Activated T-cell treated with anti-CD3 and anti-CD28 coated beads, Interleukin-2, amount 50 U/mL, for 24 hours (primary cell): ENCODE data around the gene TMEM94.

Source experiments
- DNase-seq: peaks from one replicate; pipeline ENCODE4 v3.0.0-alpha.2; 2020
- H3K27ac Mint-ChIP-seq: 2 replicates; pipeline ENCODE4 v1.8.0; 2020; ENCODE audit warnings: mild to moderate bottlenecking, mixed read lengths
- H3K27me3 Mint-ChIP-seq: 2 replicates; pipeline ENCODE4 v1.8.0; 2020; ENCODE audit warnings: mixed read lengths
- H3K36me3 Mint-ChIP-seq: 2 replicates; pipeline ENCODE4 v1.8.0; 2020; ENCODE audit warnings: low read depth, mixed read lengths
- H3K4me1 Mint-ChIP-seq: 2 replicates; pipeline ENCODE4 v1.8.0; 2020; ENCODE audit warnings: low read depth, mixed read lengths
- H3K4me3 Mint-ChIP-seq: 2 replicates; pipeline ENCODE4 v1.8.0; 2020; ENCODE audit warnings: mild to moderate bottlenecking, moderate library complexity, mixed read lengths
- H3K9me3 Mint-ChIP-seq: 2 replicates; pipeline ENCODE4 v1.8.0; 2020; ENCODE audit warnings: mixed read lengths

Gene TMEM94

DNA sequence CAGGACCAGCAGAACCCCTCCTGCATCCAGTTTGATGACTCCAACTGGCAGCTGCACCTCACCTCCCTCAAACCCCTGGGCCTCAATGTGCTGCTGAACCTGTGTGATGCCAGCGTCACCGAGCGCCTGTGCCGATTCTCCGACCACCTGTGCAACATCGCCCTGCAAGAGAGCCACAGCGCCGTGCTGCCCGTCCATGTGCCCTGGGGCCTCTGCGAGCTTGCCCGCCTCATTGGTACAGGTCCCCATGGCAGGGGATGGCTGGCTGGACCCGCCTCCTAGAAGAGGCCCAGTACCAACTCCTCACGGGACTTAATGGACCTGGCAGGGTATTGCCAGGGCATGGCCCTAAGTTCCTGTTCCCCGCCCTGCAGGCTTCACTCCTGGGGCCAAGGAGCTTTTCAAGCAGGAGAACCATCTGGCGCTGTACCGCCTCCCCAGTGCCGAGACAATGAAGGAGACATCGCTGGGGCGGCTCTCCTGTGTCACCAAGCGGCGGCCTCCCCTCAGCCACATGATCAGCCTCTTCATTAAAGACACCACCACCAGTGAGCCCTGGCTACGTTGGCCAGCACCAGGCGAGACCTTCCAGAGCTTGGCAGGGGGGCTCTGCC, 36.2 kb downstream of the TMEM94 start:
- peaks cover 52% of the 10 kb centered on the region for H3K36me3 Mint-ChIP-seq
- no peaks in the 10 kb centered on the region for H3K27me3 Mint-ChIP-seq
- H3K4me1 Mint-ChIP-seq: peaks cover 12% of the 10 kb centered on the region
- no peak overlapping the region for H3K4me3 Mint-ChIP-seq
- H3K9me3 Mint-ChIP-seq: no peaks in the 10 kb centered on the region
- no peak for DNase-seq
- H3K27ac Mint-ChIP-seq: no peak overlapping the region

DNA sequence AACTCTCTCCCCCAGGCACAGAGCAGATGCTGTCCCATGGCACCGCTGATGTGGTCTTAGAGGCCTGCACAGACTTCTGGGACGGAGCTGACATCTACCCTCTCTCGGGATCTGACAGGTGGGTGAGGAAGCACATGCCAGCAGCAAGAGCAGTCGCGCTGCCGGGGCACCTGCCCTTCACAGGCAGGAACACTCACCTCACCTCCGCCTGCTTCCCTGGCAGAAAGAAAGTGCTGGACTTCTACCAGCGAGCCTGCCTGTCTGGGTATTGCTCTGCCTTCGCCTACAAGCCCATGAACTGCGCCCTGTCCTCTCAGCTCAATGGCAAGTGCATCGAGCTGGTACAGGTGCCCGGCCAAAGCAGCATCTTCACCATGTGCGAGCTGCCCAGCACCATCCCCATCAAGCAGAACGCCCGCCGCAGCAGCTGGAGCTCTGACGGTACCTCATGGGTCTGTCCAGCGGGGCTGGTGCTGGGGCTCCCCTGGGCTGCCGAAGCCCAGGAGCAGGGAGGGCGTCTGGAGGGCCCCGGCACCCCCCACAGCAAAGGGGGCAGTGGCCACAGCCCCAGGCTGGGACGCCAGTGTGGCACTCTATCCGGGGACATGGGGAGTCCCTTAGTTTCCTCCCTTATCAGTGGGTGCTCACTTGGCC, 37.2 kb downstream of the TMEM94 start:
- peaks cover 5% of the 10 kb centered on the region for H3K4me1 Mint-ChIP-seq
- no peak for DNase-seq
- peaks cover 61% of the 10 kb centered on the region for H3K36me3 Mint-ChIP-seq
- H3K27ac Mint-ChIP-seq: no peak overlapping the region
- no peaks in the 10 kb centered on the region for H3K27me3 Mint-ChIP-seq
- no peak overlapping the region for H3K4me3 Mint-ChIP-seq
- no peaks in the 10 kb centered on the region for H3K9me3 Mint-ChIP-seq

- Mint-ChIP-seq H3K36me3 (peaks cover 69% of the 10 kb centered on the region), H3K4me1 (peaks cover 4% of the 10 kb centered on the region), H3K27ac (peak overlapping the region; percentile 57)
Measured at GRCh38 chr17:75494326-75494877, 38.0 kb downstream of the TMEM94 start.

GRCh38 chr17:75496005-75496404, 39.6 kb downstream of the TMEM94 start:
- Mint-ChIP-seq H3K27ac (no peak overlapping the region), H3K9me3 (no peaks in the 10 kb centered on the region), H3K4me1 (peaks cover 4% of the 10 kb centered on the region), H3K36me3 (peaks cover 76% of the 10 kb centered on the region), H3K4me3 (no peak overlapping the region), H3K27me3 (no peaks in the 10 kb centered on the region)
- DNase-seq: no peak

More at GRCh38 chr17:75494326-75494877, 38.0 kb downstream of the TMEM94 start:
- no peaks in the 10 kb centered on the region for H3K27me3 Mint-ChIP-seq
- no peaks in the 10 kb centered on the region for H3K9me3 Mint-ChIP-seq
- H3K4me3 Mint-ChIP-seq: no peak overlapping the region
- DNase-seq: no peak

DNA sequence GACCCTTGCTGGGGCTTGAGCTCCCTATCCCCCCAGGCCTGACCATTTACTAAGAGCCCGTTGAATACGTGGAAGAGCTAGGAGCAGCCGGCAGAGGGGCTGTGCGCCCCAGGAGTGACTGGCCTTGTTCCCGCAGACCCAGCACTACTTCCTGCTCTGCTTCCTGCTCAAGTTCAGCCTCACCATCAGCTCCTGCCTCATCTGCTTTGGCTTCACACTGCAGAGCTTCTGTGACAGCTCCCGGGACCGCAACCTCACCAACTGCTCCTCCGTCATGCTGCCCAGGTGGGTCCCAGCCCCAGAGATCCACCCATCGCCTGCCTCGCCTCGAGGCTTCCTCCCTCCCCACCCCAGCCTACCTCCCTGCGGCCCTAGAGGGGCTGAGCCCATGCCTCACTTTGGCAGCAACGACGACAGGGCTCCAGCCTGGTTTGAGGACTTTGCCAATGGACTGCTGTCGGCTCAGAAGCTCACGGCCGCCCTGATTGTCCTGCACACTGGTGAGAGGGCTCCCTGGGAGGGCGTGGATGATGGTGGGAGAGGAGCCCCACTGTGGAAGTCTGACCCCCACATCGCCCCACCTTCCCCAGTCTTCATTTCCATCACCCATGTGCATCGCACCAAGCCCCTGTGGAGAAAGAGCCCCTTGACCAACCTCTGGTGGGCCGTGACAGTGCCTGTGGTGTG, 41.7 kb downstream of the TMEM94 start:
- Mint-ChIP-seq H3K9me3 (no peaks in the 10 kb centered on the region), H3K36me3 (peaks cover 62% of the 10 kb centered on the region), H3K4me3 (no peak overlapping the region), H3K27ac (peak overlapping the region; percentile 18), H3K4me1 (peaks cover 4% of the 10 kb centered on the region), H3K27me3 (no peaks in the 10 kb centered on the region)
- DNase-seq: no peak

- no peak for DNase-seq
- Mint-ChIP-seq H3K27ac (no peak overlapping the region), H3K36me3 (peaks cover 56% of the 10 kb centered on the region), H3K4me3 (no peak overlapping the region), H3K9me3 (no peaks in the 10 kb centered on the region), H3K27me3 (no peaks in the 10 kb centered on the region), H3K4me1 (peaks cover 4% of the 10 kb centered on the region)
Measured at GRCh38 chr17:75498726-75499213, 42.3 kb downstream of the TMEM94 start.

- DNase-seq: no peak
- Mint-ChIP-seq H3K36me3 (peaks cover 54% of the 10 kb centered on the region), H3K9me3 (no peaks in the 10 kb centered on the region), H3K27me3 (no peaks in the 10 kb centered on the region), H3K4me3 (no peak overlapping the region), H3K27ac (no peak overlapping the region), H3K4me1 (peaks cover 4% of the 10 kb centered on the region)
Measured at GRCh38 chr17:75499313-75500022, 43.0 kb downstream of the TMEM94 start.

GRCh38 chr17:75500419-75501216, 44.2 kb downstream of the TMEM94 start:
- DNase-seq: no peak
- H3K4me1 Mint-ChIP-seq: peaks cover 4% of the 10 kb centered on the region
- H3K9me3 Mint-ChIP-seq: no peaks in the 10 kb centered on the region
- peaks cover 44% of the 10 kb centered on the region for H3K36me3 Mint-ChIP-seq
- no peak overlapping the region for H3K27ac Mint-ChIP-seq
- H3K27me3 Mint-ChIP-seq: no peaks in the 10 kb centered on the region
- no peak overlapping the region for H3K4me3 Mint-ChIP-seq

- H3K27me3 Mint-ChIP-seq: no peaks in the 10 kb centered on the region
- DNase-seq: no peak
- H3K4me3 Mint-ChIP-seq: no peak overlapping the region
- peak overlapping the region; percentile 44 for H3K27ac Mint-ChIP-seq
- peaks cover 36% of the 10 kb centered on the region for H3K36me3 Mint-ChIP-seq
- peaks cover 4% of the 10 kb centered on the region for H3K4me1 Mint-ChIP-seq
- no peaks in the 10 kb centered on the region for H3K9me3 Mint-ChIP-seq
Measured at GRCh38 chr17:75501378-75502071, 45.1 kb downstream of the TMEM94 start.

DNA sequence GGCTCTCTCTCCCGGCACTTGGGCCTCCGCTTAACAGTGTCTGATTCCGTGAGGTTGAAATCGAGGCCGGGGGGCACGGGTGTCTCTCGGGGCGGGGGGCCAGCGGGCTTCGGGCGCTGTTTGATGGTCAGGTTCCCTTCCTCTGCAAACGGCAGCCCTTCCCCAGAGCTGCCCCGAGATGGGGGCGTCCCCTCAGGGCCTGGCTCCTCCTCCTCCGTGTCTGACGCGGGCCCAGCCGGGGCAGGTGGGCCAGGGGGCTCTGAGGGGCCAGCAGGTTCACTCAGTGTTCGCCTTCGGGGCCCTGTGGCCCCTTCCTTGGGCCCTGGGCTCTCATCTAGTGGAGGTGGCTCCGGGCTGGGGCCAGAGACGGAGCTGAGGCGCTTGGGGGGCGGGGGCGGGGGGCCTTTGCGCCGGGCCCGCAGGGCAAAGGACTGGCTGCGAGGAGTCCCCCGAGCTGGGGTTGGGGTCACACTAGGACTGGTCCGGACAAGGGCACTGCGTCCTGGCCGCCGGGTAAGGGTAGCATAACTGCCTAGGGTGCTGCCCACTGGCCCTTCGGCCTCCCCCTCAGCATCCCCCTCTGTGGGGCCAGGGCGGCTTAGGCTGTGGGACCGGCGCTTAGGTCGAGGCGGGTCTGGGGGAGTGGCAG, 45.8 kb downstream of the TMEM94 start:
- peaks cover 31% of the 10 kb centered on the region for H3K36me3 Mint-ChIP-seq
- H3K4me3 Mint-ChIP-seq: no peak overlapping the region
- H3K27ac Mint-ChIP-seq: no peak overlapping the region
- no peak for DNase-seq
- peaks cover 4% of the 10 kb centered on the region for H3K4me1 Mint-ChIP-seq
- H3K27me3 Mint-ChIP-seq: no peaks in the 10 kb centered on the region
- no peaks in the 10 kb centered on the region for H3K9me3 Mint-ChIP-seq

GRCh38 chr17:75502721-75503329, 46.4 kb downstream of the TMEM94 start:
- Mint-ChIP-seq H3K4me3 (no peak overlapping the region), H3K27me3 (no peaks in the 10 kb centered on the region), H3K9me3 (no peaks in the 10 kb centered on the region), H3K4me1 (no peaks in the 10 kb centered on the region), H3K27ac (no peak overlapping the region), H3K36me3 (peaks cover 26% of the 10 kb centered on the region)
- no peak for DNase-seq

- DNase-seq: no peak
- Mint-ChIP-seq H3K4me3 (no peak overlapping the region), H3K36me3 (peaks cover 19% of the 10 kb centered on the region), H3K9me3 (no peaks in the 10 kb centered on the region), H3K4me1 (no peaks in the 10 kb centered on the region), H3K27me3 (no peaks in the 10 kb centered on the region), H3K27ac (no peak overlapping the region)
Measured at GRCh38 chr17:75503337-75503950, 47.0 kb downstream of the TMEM94 start.
